Activated CD8-positive, alpha-beta memory T cell treated with anti-CD3 and anti-CD28 coated beads, Interleukin-2, amount 10 ng/mL, durations not matched to agents 7 days and 5 days (primary cell): Measurements from ENCODE around the gene DROSHA. TPM values are rescaled to one million over a fixed set of nuclear protein-coding genes. Genes with fewer than 3 reads are reported as not detected.
"Not testable (repeated sequence)": the region's sequence is repeated elsewhere in the genome, so short reads cannot be mapped to it uniquely, and the experiment has no call there.

Experiments used
- ATAC-seq: fragments of 150-1000 bp; cut with Tn5 transposase; one replicate; pipeline ENCODE4 v1.10.0; 2021; ENCODE audit warnings: moderate library complexity
- CTCF ChIA-PET: fragments of 350-600 bp; sonication (Branson Sonifier 250); formaldehyde crosslinking; loops from one replicate; lab custom pipeline; 2021; ENCODE audit warnings: antibody characterized with exemption; lab: Charles Lee
- DNase-seq: peaks from one replicate; pipeline ENCODE4 v3.0.0-alpha.2; 2020
- H3K27ac Mint-ChIP-seq: one replicate; pipeline ENCODE4 v1.8.0; 2021; ENCODE audit warnings: mild to moderate bottlenecking, mixed read lengths
- H3K27me3 Mint-ChIP-seq: one replicate; pipeline ENCODE4 v1.8.0; 2021; ENCODE audit warnings: mixed read lengths
- H3K36me3 Mint-ChIP-seq: one replicate; pipeline ENCODE4 v1.8.0; 2021; ENCODE audit warnings: mild to moderate bottlenecking, mixed read lengths
- H3K4me1 Mint-ChIP-seq: one replicate; pipeline ENCODE4 v1.8.0; 2021; ENCODE audit warnings: mixed read lengths
- H3K4me3 Mint-ChIP-seq: one replicate; pipeline ENCODE4 v1.8.0; 2021; ENCODE audit warnings: mild to moderate bottlenecking, moderate library complexity, mixed read lengths
- H3K9me3 Mint-ChIP-seq: one replicate; pipeline ENCODE4 v1.8.0; 2022; ENCODE audit warnings: low read depth, mixed read lengths
- total RNA-seq, 2 experiments: library from RNA; stranded (reverse); gene quantifications; one replicate each; pipeline ENCODE4 v1.2.3, GENCODE V29; 2021

Gene DROSHA
- total RNA-seq, 2 experiments from 2014 or later: 73.2 to 76.3 TPM

GRCh38 chr5:31365776-31366175 lies 166.1 kb downstream of the DROSHA start:
- H3K9me3 Mint-ChIP-seq: no peaks in the 10 kb centered on the region
- no peak for ATAC-seq
- no peak overlapping the region for H3K4me3 Mint-ChIP-seq
- H3K36me3 Mint-ChIP-seq: no peaks in the 10 kb centered on the region
- CTCF ChIA-PET: no interaction called here
- H3K27me3 Mint-ChIP-seq: peaks cover 5% of the 10 kb centered on the region
- no peak for DNase-seq
- H3K27ac Mint-ChIP-seq: no peak overlapping the region
- H3K4me1 Mint-ChIP-seq: no peaks in the 10 kb centered on the region

GRCh38 chr5:31364881-31365636 lies 166.8 kb downstream of the DROSHA start:
- Mint-ChIP-seq H3K27ac (no peak overlapping the region), H3K36me3 (no peaks in the 10 kb centered on the region), H3K4me3 (no peak overlapping the region), H3K9me3 (no peaks in the 10 kb centered on the region), H3K27me3 (peaks cover 5% of the 10 kb centered on the region), H3K4me1 (no peaks in the 10 kb centered on the region)
- no peak for ATAC-seq
- no peak for DNase-seq
- CTCF ChIA-PET: no interaction called here

DNA sequence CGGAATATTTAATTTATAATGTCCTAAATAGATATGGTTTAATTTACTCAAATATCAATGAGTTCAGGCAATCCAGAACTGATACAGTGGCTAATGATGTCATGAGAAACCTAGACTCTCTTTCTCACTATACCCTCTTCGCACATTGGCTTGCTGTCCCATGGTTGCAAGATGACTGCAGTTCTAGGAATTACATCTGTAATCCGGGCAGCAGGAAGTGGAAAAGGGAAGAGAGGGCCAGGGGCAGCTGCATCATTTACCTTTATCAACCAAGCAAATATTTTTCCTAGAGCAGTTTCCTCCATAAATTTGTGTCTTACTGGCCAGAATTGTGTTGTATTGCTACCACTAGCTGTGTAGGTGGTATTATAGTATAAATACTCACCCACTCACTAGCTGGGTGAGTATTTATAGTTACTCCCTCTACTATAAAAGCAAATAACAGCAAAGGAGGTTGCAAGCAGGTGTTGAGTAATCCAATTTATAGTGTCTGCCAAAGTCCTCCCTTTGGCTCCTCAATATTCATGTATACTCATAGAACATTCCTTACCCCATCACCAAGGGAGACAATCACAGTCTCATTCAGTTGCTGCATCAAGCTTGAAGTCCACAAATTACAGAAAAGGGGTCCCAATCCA lies 168.8 kb downstream of the DROSHA start:
- H3K36me3 Mint-ChIP-seq: no peaks in the 10 kb centered on the region
- CTCF ChIA-PET: no interaction called here
- ATAC-seq (no peak), DNase-seq (no peak)
- no peak overlapping the region for H3K4me3 Mint-ChIP-seq
- no peaks in the 10 kb centered on the region for H3K27me3 Mint-ChIP-seq
- no peak overlapping the region for H3K27ac Mint-ChIP-seq
- no peaks in the 10 kb centered on the region for H3K4me1 Mint-ChIP-seq
- H3K9me3 Mint-ChIP-seq: no peaks in the 10 kb centered on the region

DNA sequence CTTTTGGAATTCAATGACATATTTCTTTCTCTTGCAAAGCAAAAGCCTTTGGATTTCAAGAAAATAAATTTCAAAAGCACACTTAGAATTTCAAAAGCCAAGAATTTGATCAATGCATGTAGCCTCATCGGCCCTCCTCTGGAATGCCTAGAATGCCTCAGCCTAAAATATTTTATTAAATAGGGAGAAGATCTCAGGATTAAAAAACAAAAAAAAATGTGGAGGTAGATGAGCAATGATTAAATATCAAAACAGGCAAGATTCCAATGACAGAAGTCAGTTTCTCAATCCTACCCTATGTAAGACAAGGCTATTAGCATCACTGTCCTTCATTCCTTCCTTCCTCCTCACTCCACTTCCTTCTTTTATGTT lies 169.4 kb downstream of the DROSHA start:
- no peak for DNase-seq
- no peak overlapping the region for H3K4me3 Mint-ChIP-seq
- H3K36me3 Mint-ChIP-seq: no peaks in the 10 kb centered on the region
- H3K27ac Mint-ChIP-seq: no peak overlapping the region
- no peaks in the 10 kb centered on the region for H3K4me1 Mint-ChIP-seq
- H3K27me3 Mint-ChIP-seq: no peaks in the 10 kb centered on the region
- CTCF ChIA-PET: no interaction called here
- no peak for ATAC-seq
- H3K9me3 Mint-ChIP-seq: no peaks in the 10 kb centered on the region

DNA sequence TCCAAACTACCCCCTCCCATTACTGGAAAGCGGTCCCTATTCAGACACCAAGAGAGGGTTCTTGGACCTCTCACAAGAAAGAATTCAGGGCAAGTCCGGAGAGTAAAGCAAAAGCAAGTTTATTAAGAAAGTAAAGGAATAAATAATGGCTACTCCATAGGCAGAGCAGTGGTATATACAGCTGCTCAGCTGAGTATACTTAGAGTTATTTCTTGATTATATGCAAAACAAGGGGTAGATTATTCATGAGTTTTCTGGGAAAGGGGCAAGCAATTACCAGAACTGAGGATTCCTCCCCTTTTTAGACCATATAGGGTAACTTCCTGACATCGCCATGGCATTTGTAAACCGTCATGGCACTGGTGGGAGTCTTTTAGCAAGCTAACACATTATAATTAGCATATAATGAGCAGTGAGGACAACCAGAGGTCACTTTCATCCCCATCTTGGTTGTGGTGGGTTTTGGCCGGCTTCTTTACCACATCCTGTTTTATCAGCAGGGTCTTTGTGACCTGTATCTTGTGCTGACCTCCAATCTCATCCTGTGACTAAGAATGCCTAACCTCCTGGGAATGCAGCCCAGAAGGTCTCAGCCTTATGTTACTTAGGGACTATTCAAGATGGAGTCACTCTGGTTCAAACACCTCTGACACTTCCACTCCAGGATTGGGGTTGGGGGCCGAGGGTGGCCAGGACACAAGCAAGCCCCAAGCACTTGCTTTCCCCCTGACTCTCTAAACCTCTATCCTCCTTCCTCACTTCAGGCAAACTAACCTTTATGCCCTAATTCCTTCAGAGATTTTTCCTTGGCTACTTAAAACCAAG lies 170.0 kb downstream of the DROSHA start:
- H3K9me3 Mint-ChIP-seq, H3K27ac Mint-ChIP-seq, H3K4me3 Mint-ChIP-seq, H3K27me3 Mint-ChIP-seq, ATAC-seq, H3K36me3 Mint-ChIP-seq, DNase-seq, H3K4me1 Mint-ChIP-seq: not testable (repeated sequence)
- CTCF ChIA-PET: interaction anchor here (0.6 kb wide), 1 partner anchor 33 kb away, joined by 3 read pairs; no protein-coding TSS in a partner anchor

DNA sequence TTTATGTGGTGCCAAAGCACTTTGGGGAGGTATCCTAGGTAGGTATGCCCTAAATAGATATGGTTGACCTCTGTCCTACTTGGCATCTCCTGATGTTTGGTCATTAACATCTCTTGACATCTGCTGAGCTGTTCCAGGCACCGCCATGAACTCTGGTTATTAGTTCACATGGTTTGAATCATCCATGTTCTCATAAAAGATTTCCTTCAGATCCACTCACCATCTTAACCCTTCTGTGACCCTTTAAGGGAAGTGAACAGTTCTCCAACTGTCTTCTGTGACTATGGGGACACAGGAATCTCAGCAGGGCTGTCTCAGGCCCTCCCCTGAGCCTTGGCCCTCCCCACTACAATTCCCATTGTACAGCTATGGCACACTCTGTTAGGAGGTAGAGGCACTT lies 170.7 kb downstream of the DROSHA start:
- no peaks in the 10 kb centered on the region for H3K9me3 Mint-ChIP-seq
- H3K36me3 Mint-ChIP-seq: no peaks in the 10 kb centered on the region
- H3K4me3 Mint-ChIP-seq: no peak overlapping the region
- CTCF ChIA-PET: interaction anchor here (0.6 kb wide), 1 partner anchor 32 kb away, joined by 3 read pairs; no protein-coding TSS in a partner anchor
- H3K27me3 Mint-ChIP-seq: no peaks in the 10 kb centered on the region
- no peak overlapping the region for H3K27ac Mint-ChIP-seq
- no peaks in the 10 kb centered on the region for H3K4me1 Mint-ChIP-seq
- DNase-seq (no peak), ATAC-seq (no peak)

DNA sequence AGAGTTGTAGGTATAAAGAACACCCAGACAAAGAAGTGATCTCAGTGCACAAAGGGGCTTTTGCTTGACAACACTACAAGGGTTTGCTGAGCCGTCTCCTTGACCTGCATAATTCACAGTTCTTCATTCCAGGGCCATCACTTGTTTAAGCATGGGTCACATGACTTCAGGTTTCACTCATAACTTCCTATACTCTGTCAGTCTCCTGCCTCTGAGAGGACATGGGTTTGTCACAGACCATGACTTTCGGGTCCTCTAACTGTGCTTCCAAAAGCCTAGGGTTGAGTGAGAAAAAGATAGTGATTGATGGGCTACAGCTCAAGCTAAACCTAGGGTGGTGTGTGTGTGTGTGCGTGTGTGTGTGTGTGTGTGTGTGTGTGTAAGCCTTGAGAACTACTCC lies 172.1 kb downstream of the DROSHA start:
- no peaks in the 10 kb centered on the region for H3K4me1 Mint-ChIP-seq
- ATAC-seq: no peak
- CTCF ChIA-PET: no interaction called here
- no peaks in the 10 kb centered on the region for H3K9me3 Mint-ChIP-seq
- no peak overlapping the region for H3K27ac Mint-ChIP-seq
- H3K27me3 Mint-ChIP-seq: no peaks in the 10 kb centered on the region
- H3K36me3 Mint-ChIP-seq: no peaks in the 10 kb centered on the region
- no peak overlapping the region for H3K4me3 Mint-ChIP-seq
- DNase-seq: no peak

DNA sequence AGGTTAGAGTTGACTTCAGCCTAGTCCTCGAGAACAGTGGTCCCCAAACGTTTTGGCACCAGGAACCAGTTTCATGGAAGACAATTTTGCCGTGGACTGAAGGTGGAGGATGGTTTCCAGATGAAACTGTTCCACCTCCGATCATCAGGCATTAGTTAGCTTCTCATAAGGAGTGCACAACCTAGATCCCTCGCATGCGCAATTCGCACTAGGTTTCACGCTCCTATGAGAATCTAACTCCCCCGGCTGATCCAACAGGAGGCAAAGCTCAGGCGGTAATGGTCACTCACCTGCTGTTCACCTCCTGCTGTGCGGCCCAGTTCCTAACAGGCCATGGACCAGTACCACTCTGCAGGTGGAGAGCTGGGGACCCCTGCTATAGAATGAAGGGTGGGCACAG lies 174.9 kb downstream of the DROSHA start:
- H3K4me3 Mint-ChIP-seq: no peak overlapping the region
- DNase-seq (no peak), ATAC-seq (no peak)
- no peaks in the 10 kb centered on the region for H3K36me3 Mint-ChIP-seq
- no peak overlapping the region for H3K27ac Mint-ChIP-seq
- H3K27me3 Mint-ChIP-seq: peaks cover 2% of the 10 kb centered on the region
- no peaks in the 10 kb centered on the region for H3K9me3 Mint-ChIP-seq
- H3K4me1 Mint-ChIP-seq: no peaks in the 10 kb centered on the region
- CTCF ChIA-PET: no interaction called here

- H3K4me3 Mint-ChIP-seq: no peak overlapping the region
- no peaks in the 10 kb centered on the region for H3K36me3 Mint-ChIP-seq
- no peak overlapping the region for H3K27ac Mint-ChIP-seq
- DNase-seq: no peak
- no peaks in the 10 kb centered on the region for H3K9me3 Mint-ChIP-seq
- ATAC-seq: no peak
- no peaks in the 10 kb centered on the region for H3K4me1 Mint-ChIP-seq
- CTCF ChIA-PET: no interaction called here
- peaks cover 2% of the 10 kb centered on the region for H3K27me3 Mint-ChIP-seq
Observed at GRCh38 chr5:31355337-31355736, 176.6 kb downstream of the DROSHA start.

Other genes starting within 250 kb of the DROSHA start
- 10 to 100 TPM; 23.4 to 26.6 TPM for gene C5orf22, start 208 bp upstream of the DROSHA start, total RNA-seq
- gene PDZD2, start 107.0 kb upstream of the DROSHA start, total RNA-seq: not detected